ENCODE data around the gene PHTF2. TPM values are rescaled to one million over a fixed set of nuclear protein-coding genes. Genes with fewer than 3 reads are reported as not detected.

Gene PHTF2
- 30.9 and 31.2 TPM in 2 replicates for total RNA-seq

- Mint-ChIP-seq H3K4me3 (peak within 1 kb of the TSS; percentile 95), H3K27me3 (ENCODE audit: insufficient read depth) (no peaks in the 10 kb centered on the region), H3K27ac (peak within 1 kb of the TSS; percentile 92), H3K9me3 (no peaks in the 10 kb centered on the region), H3K36me3 (ENCODE audit: low read depth) (peaks cover 15% of the 10 kb centered on the region), H3K4me1 (ENCODE audit: low read depth) (peaks cover 59% of the 10 kb centered on the region)
- intact Hi-C loops (cut with micrococcal nuclease) = loop anchor here (1.0 to 10.0 kb wide), 5 partner anchors 102 to 384 kb away; partner anchors contain the start of genes GSAP and RSBN1L
- peak; percentile 90 for DNase-seq (ENCODE audit: low spot score)
These were observed at the start of gene PHTF2, which contains the start of gene TMEM60 for GRCh38 chr7:77798394-77799077. Gene PHTF2, plus strand, starts transcription at chr7:77798773. Gene TMEM60, minus strand, starts transcription at chr7:77798434. Its CDS starts 4,061 bp downstream, at chr7:77794373.

- DNase-seq (ENCODE audit: low spot score) = no peak
- peak overlapping the region; percentile 34 for H3K27ac Mint-ChIP-seq
These were observed 46.6 kb upstream of the PHTF2 start for GRCh38 chr7:77752016-77752415.

GRCh38 chr7:77753173-77753572, 45.4 kb upstream of the PHTF2 start:
- Mint-ChIP-seq H3K9me3 (no peaks in the 10 kb centered on the region), H3K4me3 (no peak overlapping the region), H3K27ac (no peak overlapping the region), H3K36me3 (ENCODE audit: low read depth) (peaks cover 11% of the 10 kb centered on the region), H3K27me3 (ENCODE audit: insufficient read depth) (no peaks in the 10 kb centered on the region), H3K4me1 (ENCODE audit: low read depth) (peaks cover 32% of the 10 kb centered on the region)
- DNase-seq (ENCODE audit: low spot score) = no peak
- intact Hi-C loops (cut with micrococcal nuclease) = no loop called here

More at GRCh38 chr7:77752016-77752415, 46.6 kb upstream of the PHTF2 start:
- Mint-ChIP-seq H3K27me3 (ENCODE audit: insufficient read depth) (no peaks in the 10 kb centered on the region), H3K4me1 (ENCODE audit: low read depth) (peaks cover 25% of the 10 kb centered on the region), H3K9me3 (no peaks in the 10 kb centered on the region), H3K36me3 (ENCODE audit: low read depth) (peaks cover 12% of the 10 kb centered on the region), H3K4me3 (no peak overlapping the region)
- intact Hi-C loops (cut with micrococcal nuclease) = no loop called here

- H3K4me1 Mint-ChIP-seq (ENCODE audit: low read depth) = peaks cover 34% of the 10 kb centered on the region
- DNase-seq (ENCODE audit: low spot score) = no peak
- no peaks in the 10 kb centered on the region for H3K27me3 Mint-ChIP-seq (ENCODE audit: insufficient read depth)
- H3K36me3 Mint-ChIP-seq (ENCODE audit: low read depth) = peaks cover 2% of the 10 kb centered on the region
- intact Hi-C loops (cut with micrococcal nuclease) = loop anchor here (5.0 kb wide), 1 partner anchor 220 kb away; the partner anchor contains the start of gene PTPN12
- H3K4me3 Mint-ChIP-seq = no peak overlapping the region
- no peaks in the 10 kb centered on the region for H3K9me3 Mint-ChIP-seq
- H3K27ac Mint-ChIP-seq = no peak overlapping the region
These were observed 41.0 kb upstream of the PHTF2 start for GRCh38 chr7:77757589-77757988.

- Mint-ChIP-seq H3K36me3 (ENCODE audit: low read depth) (peaks cover 6% of the 10 kb centered on the region), H3K27ac (no peak overlapping the region), H3K9me3 (no peaks in the 10 kb centered on the region), H3K4me1 (ENCODE audit: low read depth) (peaks cover 25% of the 10 kb centered on the region), H3K27me3 (ENCODE audit: insufficient read depth) (no peaks in the 10 kb centered on the region), H3K4me3 (no peak overlapping the region)
- peak; percentile 51 for DNase-seq (ENCODE audit: low spot score)
- intact Hi-C loops (cut with micrococcal nuclease) = loop anchor here (1.0 to 5.0 kb wide), 4 partner anchors 63 to 222 kb away; partner anchors contain the start of genes PTPN12 and RSBN1L
These were observed 39.2 kb upstream of the PHTF2 start for GRCh38 chr7:77759294-77759889.

GRCh38 chr7:77760809-77761453, 37.6 kb upstream of the PHTF2 start:
- intact Hi-C loops (cut with micrococcal nuclease) = no loop called here
- no peak for DNase-seq (ENCODE audit: low spot score)
- no peak overlapping the region for H3K27ac Mint-ChIP-seq
- peaks cover 11% of the 10 kb centered on the region for H3K36me3 Mint-ChIP-seq (ENCODE audit: low read depth)
- H3K27me3 Mint-ChIP-seq (ENCODE audit: insufficient read depth) = no peaks in the 10 kb centered on the region
- H3K4me1 Mint-ChIP-seq (ENCODE audit: low read depth) = peaks cover 23% of the 10 kb centered on the region
- H3K4me3 Mint-ChIP-seq = no peak overlapping the region
- H3K9me3 Mint-ChIP-seq = no peaks in the 10 kb centered on the region

GRCh38 chr7:77765481-77765880, 33.1 kb upstream of the PHTF2 start:
- Mint-ChIP-seq H3K36me3 (ENCODE audit: low read depth) (peaks cover 16% of the 10 kb centered on the region), H3K4me1 (ENCODE audit: low read depth) (peaks cover 6% of the 10 kb centered on the region), H3K9me3 (no peaks in the 10 kb centered on the region), H3K27me3 (ENCODE audit: insufficient read depth) (no peaks in the 10 kb centered on the region), H3K27ac (no peak overlapping the region), H3K4me3 (no peak overlapping the region)
- no peak for DNase-seq (ENCODE audit: low spot score)
- intact Hi-C loops (cut with micrococcal nuclease) = no loop called here

GRCh38 chr7:77765906-77766800, 32.4 kb upstream of the PHTF2 start:
- Mint-ChIP-seq H3K9me3 (no peaks in the 10 kb centered on the region), H3K27ac (no peak overlapping the region), H3K27me3 (ENCODE audit: insufficient read depth) (no peaks in the 10 kb centered on the region), H3K4me1 (ENCODE audit: low read depth) (peaks cover 6% of the 10 kb centered on the region), H3K36me3 (ENCODE audit: low read depth) (peaks cover 16% of the 10 kb centered on the region), H3K4me3 (no peak overlapping the region)
- intact Hi-C loops (cut with micrococcal nuclease) = no loop called here
- DNase-seq (ENCODE audit: low spot score) = no peak

- H3K4me1 Mint-ChIP-seq (ENCODE audit: low read depth) = peaks cover 6% of the 10 kb centered on the region
- no peaks in the 10 kb centered on the region for H3K27me3 Mint-ChIP-seq (ENCODE audit: insufficient read depth)
- no peaks in the 10 kb centered on the region for H3K9me3 Mint-ChIP-seq
- intact Hi-C loops (cut with micrococcal nuclease) = no loop called here
- H3K36me3 Mint-ChIP-seq (ENCODE audit: low read depth) = peaks cover 16% of the 10 kb centered on the region
- no peak overlapping the region for H3K4me3 Mint-ChIP-seq
- peak overlapping the region; percentile 3 for H3K27ac Mint-ChIP-seq
- no peak for DNase-seq (ENCODE audit: low spot score)
These were observed 31.6 kb upstream of the PHTF2 start for GRCh38 chr7:77766801-77767605.

- Mint-ChIP-seq H3K9me3 (no peaks in the 10 kb centered on the region), H3K27me3 (ENCODE audit: insufficient read depth) (no peaks in the 10 kb centered on the region), H3K36me3 (ENCODE audit: low read depth) (peaks cover 21% of the 10 kb centered on the region), H3K4me1 (ENCODE audit: low read depth) (no peaks in the 10 kb centered on the region), H3K4me3 (no peak overlapping the region), H3K27ac (no peak overlapping the region)
- DNase-seq (ENCODE audit: low spot score) = no peak
- intact Hi-C loops (cut with micrococcal nuclease) = no loop called here
These were observed 28.3 kb upstream of the PHTF2 start for GRCh38 chr7:77770316-77770715.

GRCh38 chr7:77771901-77772300, 26.7 kb upstream of the PHTF2 start:
- Mint-ChIP-seq H3K4me1 (ENCODE audit: low read depth) (no peaks in the 10 kb centered on the region), H3K36me3 (ENCODE audit: low read depth) (peaks cover 24% of the 10 kb centered on the region), H3K4me3 (no peak overlapping the region), H3K9me3 (no peaks in the 10 kb centered on the region), H3K27me3 (ENCODE audit: insufficient read depth) (no peaks in the 10 kb centered on the region), H3K27ac (no peak overlapping the region)
- intact Hi-C loops (cut with micrococcal nuclease) = no loop called here
- no peak for DNase-seq (ENCODE audit: low spot score)

GRCh38 chr7:77778535-77778934, 20.0 kb upstream of the PHTF2 start:
- Mint-ChIP-seq H3K9me3 (no peaks in the 10 kb centered on the region), H3K36me3 (ENCODE audit: low read depth) (peaks cover 40% of the 10 kb centered on the region), H3K4me3 (no peak overlapping the region), H3K27me3 (ENCODE audit: insufficient read depth) (no peaks in the 10 kb centered on the region), H3K4me1 (ENCODE audit: low read depth) (peaks cover 8% of the 10 kb centered on the region), H3K27ac (no peak overlapping the region)
- intact Hi-C loops (cut with micrococcal nuclease) = no loop called here
- no peak for DNase-seq (ENCODE audit: low spot score)
